Fibroblast of skin of right quadriceps (primary cell): Measurements from ENCODE around the gene ZNF610.
A peak's percentile ranks its signal among the peaks of the same experiment; 100 is the strongest.

Experiments
- DNase-seq: peaks from one replicate; pipeline ENCODE4 v3.0.0-alpha.2; 2013

Gene ZNF610

GRCh38 chr19:52398081-52398441 lies 62.0 kb downstream of the ZNF610 start:
- peak; percentile 10 for DNase-seq

GRCh38 chr19:52410276-52410675 lies 74.2 kb downstream of the ZNF610 start:
- DNase-seq, result no peak

GRCh38 chr19:52415711-52416110 lies 79.7 kb downstream of the ZNF610 start:
- no peak for DNase-seq
